HG02798 (cell line): Measurements from ENCODE around the gene ZCCHC24.
A peak's percentile ranks its signal among the peaks of the same experiment; 100 is the strongest.

Experiments
- ATAC-seq: cut with Tn5 transposase; IDR thresholded peaks from one replicate; pipeline ENCODE4 v1.9.1; 2021; ENCODE audit warnings: mild to moderate bottlenecking; ENCODE audit not compliant: unreplicated experiment, poor library complexity

ZCCHC24 gene

DNA sequence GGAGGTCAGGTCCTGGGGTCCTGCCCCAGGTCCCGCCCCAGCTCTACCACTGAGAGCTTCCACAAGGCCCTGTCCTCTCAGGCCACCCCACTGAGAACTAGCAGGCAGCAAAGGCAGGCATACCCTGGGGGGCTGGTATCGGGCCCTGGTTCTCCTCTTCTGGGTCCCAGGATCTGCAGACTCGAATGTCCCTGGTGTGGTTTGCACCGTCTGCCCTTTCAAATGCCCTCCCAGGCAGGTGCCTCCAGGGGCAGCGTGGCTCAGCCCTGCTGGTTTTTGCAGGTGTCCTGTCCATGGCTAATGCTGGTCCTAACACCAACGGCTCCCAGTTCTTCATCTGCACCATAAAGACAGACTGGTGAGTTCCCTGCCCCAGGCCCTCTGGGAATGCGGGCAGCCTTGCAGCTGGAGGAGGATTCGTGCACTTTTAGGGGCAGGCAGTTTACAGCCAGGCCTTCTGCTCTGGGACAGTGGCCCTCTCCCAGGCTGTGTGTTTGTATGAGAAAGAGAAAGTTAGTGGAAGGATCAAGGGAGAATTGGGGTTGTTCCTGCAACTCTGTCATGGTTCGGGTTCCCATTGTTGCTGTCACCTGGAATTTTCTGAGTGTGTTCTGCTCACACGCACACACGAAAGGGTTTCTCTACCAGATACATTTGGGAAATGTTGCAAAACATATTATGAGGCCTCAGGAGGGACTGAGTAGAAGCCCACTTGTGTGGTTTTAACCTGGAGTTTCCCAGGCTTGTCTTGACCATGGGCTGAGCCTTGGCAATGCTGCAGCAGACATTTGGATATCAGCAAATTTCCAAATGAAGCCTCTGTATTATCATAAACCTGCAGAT, 93.2 kb downstream of the ZCCHC24 start:
- no peak for ATAC-seq

DNA sequence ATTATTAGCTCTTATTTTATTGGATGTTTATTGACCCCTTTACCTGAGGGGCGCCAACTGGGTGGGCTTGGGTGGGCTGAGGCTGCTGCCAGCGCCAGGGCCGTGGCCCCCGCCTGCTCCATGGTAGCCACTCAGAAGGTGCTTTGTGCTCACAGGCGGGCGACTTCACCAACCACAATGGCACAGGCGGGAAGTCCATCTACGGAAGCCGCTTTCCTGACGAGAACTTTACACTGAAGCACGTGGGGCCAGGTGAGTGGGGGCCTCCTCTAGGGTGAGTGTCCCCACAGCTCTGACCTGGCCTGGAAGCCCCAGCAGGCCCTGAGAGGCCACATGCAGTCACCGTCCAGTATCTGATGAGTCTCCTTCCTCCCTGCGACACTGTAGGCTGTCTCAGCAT, 94.1 kb downstream of the ZCCHC24 start:
- no peak for ATAC-seq

DNA sequence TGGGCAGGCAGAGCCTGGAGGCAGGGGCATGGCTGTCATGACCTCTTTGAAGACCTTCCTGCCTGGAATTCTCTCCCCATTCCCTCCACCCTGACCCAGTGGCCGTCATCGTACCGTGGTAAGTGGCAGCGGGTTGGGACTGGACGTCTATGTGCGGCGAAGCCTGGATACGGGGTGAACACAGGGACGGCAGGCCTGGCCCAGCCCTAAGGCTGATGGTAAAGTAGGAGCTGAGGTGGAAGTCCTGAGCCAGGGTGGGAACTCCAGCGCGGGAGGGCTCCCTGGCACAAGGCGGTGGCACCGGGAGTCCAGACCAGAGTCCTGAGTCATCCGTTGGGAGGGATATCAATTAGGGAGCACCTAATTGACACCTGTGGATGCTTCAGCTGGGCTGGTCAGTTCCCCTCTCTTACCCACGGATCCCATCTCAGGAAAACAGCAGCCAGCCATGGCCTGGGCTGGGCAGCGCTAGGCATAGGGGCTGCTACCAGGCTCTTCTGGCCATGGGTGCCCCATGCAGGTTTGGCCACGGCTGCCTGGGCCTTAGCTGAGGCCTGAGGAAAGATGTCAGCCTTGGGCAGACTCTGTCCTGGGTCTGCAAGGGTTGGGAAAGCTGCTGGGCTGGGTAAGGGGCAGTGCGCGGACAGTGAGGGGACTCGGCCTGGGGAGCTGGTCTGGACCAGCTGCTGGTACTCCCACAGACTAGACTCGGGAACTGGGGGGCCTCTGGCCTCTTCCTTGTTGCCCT, 94.8 kb downstream of the ZCCHC24 start:
- ATAC-seq, result no peak

DNA sequence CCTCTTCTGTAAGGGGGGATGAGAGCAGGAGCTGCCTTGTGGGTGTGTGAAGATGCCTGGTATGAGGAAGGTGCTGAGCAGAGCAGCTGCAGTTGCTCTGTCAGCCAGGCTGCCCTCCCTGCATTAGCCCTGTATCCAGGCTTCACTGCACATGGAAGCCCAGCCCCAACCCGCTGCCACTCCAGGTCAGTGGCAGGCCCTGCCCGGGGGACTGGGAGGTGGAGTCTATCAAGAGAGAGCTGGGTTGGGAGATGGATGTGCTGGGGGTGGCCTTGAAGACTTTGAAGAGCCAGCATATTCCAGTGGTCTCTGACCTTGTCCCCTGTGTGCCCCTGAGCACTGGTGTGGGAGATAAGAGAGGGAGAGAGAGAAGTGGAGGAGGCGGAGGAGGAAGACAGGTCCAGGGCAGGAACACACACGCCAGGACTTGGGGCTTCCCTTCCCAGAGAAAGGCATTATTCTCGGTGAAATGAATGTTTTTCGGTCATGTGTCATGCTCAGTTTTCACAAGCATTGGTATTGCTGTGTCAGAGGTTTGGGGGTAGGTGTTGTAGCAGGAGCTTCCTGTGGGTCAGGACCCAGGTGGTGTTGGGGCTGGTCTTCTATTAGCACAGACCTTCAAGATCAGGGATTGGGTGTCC, 95.5 kb downstream of the ZCCHC24 start:
- no peak for ATAC-seq

DNA sequence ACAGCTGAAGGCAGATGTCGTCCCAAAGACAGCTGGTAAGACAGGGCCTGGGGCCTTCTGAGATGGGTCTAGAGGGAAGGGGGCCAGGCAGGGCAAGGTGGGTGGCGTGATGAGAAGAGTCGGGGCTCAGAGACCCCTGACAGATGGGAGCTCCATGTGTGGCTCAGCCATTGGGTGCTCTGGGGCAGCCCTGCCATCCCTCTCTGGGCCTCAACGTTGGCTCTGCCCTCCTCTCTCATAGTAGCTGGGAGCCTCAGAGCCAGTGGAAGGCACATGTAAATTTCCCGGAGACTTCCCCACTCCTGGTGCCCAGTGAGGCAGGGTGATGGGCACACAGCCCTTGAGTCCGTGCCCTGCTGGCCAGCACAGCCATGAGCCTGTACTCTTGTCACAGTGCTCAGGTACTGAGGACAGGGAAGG, 96.3 kb downstream of the ZCCHC24 start:
- ATAC-seq, result no peak

DNA sequence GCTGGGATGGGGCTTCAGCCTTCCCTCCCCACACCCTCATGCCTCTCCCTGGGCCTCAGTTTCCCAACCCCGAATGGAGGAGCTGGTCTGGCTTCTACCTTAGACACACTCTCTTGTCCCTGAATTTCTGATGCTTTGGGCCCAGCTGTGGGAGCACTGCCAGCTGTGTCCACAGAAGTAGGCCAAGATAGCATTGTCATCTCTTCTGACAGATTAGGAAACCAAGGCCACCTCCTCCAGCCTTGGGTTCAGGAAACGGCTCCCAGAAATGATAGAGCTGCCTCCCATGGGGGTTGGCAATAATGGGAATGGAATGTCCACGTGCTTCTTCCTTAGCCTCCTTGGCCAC, 96.8 kb downstream of the ZCCHC24 start:
- no peak for ATAC-seq

DNA sequence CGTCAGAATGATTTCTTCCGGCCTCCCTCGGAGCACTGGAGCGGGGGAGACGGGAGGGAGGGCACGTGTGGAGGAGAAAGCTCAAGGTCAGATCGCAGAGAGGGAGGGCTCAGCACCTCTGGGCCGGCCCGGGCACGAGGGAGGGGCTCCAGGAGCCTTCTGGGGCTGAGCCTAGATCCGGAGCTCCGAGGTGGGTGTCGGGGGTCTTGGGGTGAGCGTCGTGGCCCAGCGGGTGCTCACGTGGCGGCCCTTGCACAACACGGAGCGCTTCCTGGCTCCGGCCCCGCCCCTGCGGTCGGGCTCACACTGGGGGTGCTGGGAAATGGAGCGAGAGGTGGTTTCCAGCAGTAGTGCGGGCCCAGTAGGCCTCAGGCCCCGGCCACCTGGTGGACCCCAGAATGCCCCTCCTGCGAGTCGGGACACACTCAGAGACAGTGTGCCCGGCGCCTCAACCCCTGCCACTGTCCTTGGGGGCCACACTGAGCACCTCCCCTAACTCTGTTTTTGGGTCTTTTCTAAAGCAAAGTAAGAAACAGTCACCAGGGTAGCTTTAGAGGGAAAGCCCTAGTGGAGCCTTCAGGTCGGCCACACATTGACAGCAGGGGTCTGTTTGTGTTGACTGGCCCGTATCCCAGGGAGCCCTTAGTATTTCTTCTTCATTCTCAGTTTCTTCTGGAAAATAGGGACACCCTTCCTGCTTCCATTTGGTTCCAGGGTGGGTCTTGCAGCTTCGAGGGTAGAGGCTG, 97.4 kb downstream of the ZCCHC24 start:
- peak; percentile 72 for ATAC-seq

DNA sequence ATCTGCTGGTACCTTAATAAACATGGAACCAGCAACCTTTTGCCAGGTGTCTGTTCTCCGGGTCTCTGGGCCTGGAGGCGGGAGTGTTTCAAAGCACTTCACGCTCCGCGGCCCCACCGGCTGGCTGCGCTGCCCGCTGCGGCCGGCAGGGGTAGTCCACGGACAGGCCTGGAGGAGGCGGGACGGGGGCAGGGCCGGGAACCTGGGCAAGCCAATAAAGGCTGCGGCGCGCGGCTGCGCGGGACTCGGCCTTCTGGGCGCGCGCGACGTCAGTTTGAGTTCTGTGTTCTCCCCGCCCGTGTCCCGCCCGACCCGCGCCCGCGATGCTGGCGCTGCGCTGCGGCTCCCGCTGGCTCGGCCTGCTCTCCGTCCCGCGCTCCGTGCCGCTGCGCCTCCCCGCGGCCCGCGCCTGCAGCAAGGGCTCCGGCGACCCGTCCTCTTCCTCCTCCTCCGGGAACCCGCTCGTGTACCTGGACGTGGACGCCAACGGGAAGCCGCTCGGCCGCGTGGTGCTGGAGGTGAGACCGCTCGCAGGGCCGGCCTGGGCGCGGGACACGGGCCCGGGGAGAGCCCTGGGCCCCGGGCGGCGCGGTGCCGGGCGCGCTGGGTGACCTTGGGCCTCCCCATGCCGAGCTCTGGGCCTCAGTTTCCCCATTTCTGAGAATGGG, 98.1 kb downstream of the ZCCHC24 start, which contains the start of gene PPIF:
PPIF (plus strand) TSS at position 244 of the 668 bp plus-strand sequence; CDS start at position 324, 80 bp downstream.
- peak; percentile 82 for ATAC-seq

DNA sequence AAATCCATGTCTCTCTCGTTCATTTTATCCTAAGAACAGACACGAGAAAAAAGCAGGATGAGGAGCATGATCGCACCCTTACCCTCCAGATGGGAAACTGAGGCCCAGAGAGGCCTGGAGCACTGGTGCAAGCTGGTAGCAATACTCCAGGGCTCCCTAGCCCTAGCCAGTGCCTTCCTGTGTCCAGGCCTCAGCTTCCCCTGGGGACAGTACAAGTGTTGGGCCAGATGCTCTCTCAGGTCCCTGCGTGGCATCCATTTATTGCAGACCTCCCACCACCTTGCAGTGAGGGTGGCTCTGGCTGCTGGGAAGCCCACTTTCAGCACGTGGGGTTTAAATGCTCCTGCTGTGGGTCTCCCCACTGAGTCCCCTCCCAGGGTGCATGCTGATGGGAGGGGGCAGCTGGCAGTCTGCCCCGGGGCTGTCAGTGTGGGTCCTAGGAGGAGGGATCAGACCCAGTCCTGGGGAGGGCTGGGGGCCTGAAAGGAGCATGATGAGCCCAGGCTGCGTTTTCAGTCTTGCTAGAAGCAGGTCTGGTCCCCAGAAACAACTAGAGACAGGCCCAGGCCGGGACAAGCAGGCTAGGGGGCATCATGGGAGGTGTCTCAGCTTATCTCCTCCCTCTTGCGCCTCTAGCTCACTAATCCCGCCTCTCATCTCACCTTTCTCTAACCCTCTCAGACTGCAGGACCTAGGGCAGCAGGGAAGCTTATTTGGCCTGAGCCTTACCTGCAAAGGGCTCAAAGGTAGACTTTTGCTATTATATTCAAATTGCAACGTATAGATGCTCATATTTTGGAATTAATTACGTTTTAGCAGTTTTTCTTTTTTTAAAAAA, 98.8 kb downstream of the ZCCHC24 start:
- ATAC-seq, result no peak

DNA sequence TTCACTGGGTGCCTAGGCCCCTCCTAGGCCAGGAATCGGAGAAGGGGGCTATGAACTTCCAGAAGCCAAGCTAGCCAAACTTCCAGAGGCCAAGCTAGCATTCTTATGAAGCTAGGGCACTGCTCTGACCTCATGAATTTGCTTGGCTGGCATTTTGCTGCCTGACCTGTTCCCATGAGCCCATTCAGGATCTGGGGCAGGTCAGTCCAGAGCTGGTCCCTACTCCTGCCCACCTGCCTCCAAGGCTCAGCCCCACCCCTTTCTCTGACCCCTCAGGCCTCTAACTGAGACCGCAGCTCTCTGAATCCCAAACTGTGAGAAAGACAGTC, 99.4 kb downstream of the ZCCHC24 start:
- no peak for ATAC-seq

DNA sequence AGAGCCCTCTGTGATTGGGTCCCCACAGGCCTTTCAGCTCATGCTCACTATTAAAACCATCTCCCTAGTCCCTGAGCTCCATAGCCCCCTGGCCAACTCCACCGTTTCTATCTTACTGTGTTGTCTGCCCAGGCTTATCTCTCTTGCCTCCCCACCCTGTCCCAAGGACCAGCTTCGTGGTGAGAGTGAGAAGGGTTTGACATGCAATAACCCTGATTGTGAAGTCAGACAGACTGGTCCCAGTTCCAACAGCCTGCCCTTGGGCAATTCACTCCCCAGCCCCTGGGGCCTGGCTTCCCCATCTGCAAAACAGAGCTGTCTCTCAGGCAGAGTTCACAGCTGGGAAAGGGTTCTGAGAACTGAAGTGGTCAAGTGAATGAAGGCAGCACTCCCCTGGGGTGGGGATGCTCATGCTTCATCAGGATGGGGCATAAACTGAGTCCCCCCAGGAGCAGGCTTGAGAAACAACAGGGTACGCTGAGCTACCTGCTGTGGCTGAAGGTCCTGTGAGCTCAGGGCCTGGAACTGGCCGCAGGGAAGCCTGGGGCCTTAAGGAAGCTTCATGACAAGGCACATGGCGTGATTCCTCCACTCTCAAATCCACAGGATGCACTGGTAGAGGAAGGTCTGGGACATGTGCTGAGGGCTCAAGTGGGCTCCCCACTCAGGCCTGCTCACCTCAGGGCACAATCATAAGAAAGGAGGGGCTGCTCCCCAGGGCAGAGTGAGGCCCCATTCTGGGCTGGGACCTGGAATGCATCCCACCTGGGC, 100.0 kb downstream of the ZCCHC24 start:
- ATAC-seq, result no peak

DNA sequence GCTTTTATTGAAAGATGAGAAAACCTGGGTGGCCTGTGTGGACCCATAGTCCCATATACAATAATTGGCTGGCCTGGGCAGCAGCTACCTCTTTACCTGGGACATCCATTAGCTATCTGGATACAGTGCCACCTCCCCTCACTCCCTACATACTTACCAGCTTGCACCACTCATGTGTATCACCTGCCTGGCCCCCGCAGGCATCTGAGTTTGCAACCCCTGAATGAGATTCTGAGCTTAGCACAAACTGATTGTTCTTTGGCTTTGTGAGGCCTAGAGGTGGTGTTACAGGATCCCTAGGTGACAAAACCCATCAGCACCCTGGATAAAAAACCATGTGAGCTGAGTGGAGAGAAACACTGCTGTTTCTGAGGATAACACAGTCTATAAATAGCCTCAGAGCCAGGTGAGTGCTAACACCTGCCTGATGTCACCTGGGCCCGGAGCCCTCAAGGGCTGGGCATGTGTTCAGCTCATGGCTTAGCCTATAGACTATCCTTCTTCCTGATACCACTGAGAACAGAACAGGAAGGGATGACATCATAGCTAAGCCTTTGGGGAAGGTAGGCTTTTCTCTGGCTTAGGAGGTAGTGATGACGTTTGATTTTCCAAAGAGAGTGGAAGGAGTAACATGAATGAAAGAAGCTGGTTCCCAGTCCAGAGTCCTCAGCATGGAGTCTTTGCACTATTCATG, 100.8 kb downstream of the ZCCHC24 start:
- no peak for ATAC-seq

DNA sequence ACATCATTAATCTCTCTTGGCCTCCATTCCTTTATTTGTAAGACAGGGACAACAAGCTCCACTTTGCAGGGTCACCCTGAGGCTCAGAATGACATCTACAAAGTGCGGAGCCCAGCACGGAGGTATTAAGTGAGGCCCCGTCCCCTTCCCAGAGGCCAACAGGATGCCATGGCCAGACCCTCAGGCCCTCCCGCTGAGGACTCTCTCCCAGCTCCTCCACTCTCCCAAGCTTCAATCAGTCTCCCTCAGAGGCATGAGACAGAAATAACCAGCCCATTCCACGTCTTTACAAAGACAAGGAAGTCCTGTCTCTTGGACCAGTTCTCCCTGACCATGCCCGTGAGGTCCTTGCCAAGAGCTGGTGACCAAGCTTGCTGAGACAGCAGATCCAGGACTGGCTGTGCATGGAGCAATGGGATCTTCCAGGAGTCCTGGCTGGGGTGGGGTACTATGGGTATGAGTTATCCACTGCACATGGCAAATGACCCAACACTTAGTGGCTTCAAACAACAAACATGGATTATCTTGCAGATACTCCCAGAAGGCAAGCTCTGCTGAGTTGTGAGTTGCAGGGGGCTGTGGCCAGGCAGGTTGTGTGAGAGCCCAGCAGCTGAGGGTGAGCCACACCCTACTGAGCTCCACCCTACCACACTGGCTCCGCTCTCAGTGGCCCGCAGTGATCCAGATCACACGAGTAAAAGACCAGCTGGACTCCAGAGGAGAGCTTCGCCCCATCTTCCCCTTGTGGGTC, 102.4 kb downstream of the ZCCHC24 start:
- ATAC-seq, result no peak

DNA sequence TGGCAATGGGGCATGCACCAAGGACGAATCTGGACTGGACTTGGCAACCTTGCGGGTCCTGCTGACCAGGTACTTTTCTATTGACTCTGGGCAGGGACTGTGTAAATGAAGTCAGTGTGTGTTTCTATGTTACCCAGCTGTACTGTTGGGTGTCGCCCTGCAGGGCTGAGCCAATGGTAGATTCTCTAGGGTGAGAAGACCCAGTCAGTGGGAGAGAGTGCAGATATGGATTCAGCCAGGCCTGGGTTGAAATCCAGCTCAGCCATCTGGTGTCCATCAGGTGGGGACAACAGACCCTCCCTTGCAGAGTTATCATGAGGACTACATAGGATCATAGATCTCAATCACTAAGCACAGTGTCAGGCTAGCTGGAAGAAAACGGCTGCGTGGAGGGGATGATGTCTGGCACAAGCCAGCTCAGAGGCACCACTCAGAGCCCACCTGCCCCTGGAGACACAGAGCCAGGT, 103.1 kb downstream of the ZCCHC24 start:
- no peak for ATAC-seq

DNA sequence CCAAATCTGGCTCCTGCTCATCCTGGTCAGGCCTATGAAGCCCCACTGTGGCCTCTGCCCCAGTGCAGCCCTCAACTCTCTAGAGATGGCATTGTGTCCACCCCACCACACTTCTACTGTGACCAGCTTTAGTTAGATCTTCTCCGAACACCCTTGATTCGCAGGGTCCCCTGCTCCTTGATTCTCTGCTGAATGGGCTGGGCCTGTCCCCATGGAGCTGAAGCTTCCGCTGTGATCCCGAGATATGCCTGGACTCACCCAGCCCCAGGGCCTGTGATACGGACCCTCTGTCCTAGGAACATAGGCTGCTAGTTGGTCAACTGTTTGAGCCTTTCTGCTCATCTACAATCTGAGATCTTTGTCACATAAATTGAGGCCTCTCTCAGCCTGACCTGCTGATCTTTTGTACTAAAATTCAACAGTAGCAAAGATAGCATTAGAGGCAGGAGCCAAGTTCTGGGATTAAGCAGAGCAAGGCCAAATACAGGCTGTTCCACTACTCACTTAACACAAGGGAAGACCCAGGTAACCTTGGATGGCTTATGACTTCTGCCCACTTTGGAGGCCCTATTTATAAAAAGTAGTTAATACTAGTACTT, 104.7 kb downstream of the ZCCHC24 start:
- ATAC-seq, result no peak

DNA sequence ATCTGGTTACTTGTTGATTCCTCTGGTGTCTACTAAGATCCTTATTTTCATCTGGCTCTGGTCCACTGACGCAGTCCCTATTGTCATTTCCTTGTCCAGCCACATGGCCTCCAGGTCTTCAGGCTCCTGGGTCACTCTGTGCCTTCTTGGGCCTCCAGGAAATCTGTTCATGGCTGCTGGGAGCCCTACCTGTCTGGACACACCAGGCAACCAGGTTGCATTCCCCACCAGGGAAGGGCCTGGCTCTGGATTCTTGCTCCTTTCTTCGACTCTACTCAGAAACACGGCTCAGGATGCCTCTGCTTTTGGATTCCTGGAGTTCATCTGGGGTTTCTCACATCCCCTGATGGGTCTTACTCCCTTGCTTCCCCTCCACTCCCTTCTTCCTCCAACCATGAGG, 106.2 kb downstream of the ZCCHC24 start:
- ATAC-seq, result no peak
